ENCODE data around the gene CRYGN. TPM values are rescaled to one million over a fixed set of nuclear protein-coding genes. Genes with fewer than 3 reads are reported as not detected.

CRYGN gene
- total RNA-seq, 1 donor from 2014 or later, result 0.16 TPM

DNA sequence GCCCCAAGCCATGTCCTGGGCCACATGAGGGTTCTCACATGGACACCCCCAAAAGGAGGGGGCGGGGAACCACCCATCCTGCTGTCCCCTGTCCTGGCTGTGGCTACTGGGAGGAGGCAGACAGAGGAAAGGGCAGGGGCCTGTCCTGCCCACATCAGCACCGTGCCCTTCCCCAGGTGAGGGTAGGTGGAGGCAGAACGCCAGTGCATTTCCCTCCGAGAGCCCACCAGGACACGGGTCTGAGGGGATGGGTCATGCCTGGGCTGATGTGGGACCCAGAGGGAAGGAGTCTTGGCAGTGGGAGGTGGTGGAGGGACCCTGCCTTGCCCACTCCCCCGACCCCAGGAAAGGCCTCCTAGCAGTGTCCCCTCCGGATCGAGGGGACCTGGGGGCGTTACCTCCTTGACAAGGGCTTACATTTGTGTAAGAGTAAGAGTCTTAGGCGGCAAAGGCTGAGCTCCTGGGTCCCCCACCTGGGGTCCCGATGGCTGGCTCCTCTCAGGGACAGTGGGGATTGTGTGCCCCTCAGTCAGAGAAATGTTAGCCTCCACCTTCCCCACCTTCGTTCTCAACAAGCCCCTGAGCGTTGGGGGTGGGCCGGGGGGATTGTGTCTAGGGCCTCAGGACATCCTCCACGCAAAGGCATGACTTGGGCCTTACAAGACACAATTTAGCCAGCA is 6.1 kb downstream of the CRYGN start:
- no peak overlapping the region for H3K27ac Mint-ChIP-seq (ENCODE audit: unreplicated experiment)
- TF ChIP-seq, protein P1, sequence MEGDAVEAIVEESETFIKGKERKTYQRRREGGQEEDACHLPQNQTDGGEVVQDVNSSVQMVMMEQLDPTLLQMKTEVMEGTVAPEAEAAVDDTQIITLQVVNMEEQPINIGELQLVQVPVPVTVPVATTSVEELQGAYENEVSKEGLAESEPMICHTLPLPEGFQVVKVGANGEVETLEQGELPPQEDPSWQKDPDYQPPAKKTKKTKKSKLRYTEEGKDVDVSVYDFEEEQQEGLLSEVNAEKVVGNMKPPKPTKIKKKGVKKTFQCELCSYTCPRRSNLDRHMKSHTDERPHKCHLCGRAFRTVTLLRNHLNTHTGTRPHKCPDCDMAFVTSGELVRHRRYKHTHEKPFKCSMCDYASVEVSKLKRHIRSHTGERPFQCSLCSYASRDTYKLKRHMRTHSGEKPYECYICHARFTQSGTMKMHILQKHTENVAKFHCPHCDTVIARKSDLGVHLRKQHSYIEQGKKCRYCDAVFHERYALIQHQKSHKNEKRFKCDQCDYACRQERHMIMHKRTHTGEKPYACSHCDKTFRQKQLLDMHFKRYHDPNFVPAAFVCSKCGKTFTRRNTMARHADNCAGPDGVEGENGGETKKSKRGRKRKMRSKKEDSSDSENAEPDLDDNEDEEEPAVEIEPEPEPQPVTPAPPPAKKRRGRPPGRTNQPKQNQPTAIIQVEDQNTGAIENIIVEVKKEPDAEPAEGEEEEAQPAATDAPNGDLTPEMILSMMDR (conservative IDR thresholded peaks at IDR 0.05), result no peak
- H3K4me1 Mint-ChIP-seq, result peaks cover 13% of the 10 kb centered on the region
- H3K27me3 Mint-ChIP-seq (ENCODE audit: low read depth), result peaks cover 6% of the 10 kb centered on the region
- no peak overlapping the region for H3K4me3 Mint-ChIP-seq
- no peaks in the 10 kb centered on the region for H3K36me3 Mint-ChIP-seq (ENCODE audit: low read depth)
- H3K9me3 Mint-ChIP-seq, result no peaks in the 10 kb centered on the region
- DNase-seq (ENCODE audit: low read depth, low spot score), result no peak

DNA sequence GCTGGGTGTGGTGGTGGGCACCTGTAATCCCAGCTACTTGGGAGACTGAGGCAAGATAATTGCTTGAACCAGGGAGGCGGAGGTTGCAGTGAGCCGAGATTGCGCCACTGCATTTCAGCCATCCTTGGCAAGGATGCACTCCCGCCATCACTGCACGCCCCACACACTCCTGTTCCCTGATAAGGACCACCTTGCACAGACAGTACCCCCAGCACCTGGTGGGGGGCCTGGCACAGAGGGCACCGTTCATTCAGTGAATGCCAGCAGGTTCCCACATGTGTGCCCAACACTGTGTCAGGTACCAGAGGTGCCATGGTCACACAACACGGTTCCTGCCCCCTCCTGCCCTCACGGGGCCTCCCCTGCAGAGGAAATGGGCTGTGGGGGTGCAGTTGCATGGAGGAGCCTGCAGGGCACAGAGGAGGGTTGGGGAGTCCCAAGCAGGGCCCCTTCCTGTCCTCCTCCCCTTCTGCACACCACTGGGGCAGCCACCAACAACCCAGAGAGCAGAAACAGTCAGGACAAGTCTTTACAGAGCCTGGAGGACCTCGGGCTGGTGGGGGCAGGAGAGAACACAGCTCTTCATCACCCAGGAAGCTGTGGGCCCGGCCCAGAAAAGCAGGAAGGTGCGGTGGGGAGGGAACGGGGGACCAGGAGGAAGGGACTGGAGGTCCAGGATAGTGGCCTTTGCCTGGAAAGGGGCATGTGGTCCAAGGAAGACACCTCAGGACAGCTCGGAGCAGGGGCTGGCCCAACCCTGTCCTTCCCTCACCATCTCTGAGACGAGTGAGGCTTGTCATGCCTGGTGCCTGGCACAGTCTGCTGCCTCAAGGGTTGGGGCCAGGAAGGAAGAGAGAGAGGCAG is 7.1 kb downstream of the CRYGN start:
- no peaks in the 10 kb centered on the region for H3K36me3 Mint-ChIP-seq (ENCODE audit: low read depth)
- TF ChIP-seq, protein P1 (conservative IDR thresholded peaks at IDR 0.05), result no peak
- peaks cover 23% of the 10 kb centered on the region for H3K4me1 Mint-ChIP-seq
- no peaks in the 10 kb centered on the region for H3K9me3 Mint-ChIP-seq
- no peak overlapping the region for H3K4me3 Mint-ChIP-seq
- no peak for DNase-seq (ENCODE audit: low read depth, low spot score)
- H3K27me3 Mint-ChIP-seq (ENCODE audit: low read depth), result peaks cover 3% of the 10 kb centered on the region
- H3K27ac Mint-ChIP-seq (ENCODE audit: unreplicated experiment), result no peak overlapping the region

DNA sequence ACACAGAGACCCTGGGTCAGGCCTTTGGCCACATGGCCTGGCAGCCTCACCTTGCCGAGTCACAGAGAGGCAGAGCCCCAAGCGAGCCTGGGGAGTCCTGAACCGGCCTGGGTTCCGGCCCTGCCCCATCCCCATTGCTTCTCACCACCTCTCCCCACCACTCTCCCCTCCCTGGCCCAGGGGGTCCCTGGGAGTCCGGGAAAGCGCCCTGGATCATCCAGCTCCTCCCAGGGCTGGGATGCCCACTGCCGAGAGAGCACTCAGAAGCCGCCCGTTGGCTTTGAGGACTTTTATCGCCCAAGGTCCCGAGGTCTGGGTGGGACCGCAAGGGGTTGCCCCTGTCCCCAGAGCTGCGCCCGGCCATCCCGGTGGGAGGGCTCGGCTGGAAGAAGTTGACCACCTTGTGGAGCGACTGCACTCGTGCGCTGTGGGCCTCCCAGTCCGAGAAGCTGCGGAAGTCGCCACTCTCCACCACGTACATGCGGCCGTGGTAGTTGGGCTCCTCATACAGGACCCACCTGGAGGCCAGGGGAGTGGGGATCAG is 8.1 kb downstream of the CRYGN start:
- H3K4me1 Mint-ChIP-seq, result peaks cover 25% of the 10 kb centered on the region
- H3K4me3 Mint-ChIP-seq, result no peak overlapping the region
- peaks cover 3% of the 10 kb centered on the region for H3K27me3 Mint-ChIP-seq (ENCODE audit: low read depth)
- no peaks in the 10 kb centered on the region for H3K36me3 Mint-ChIP-seq (ENCODE audit: low read depth)
- no peaks in the 10 kb centered on the region for H3K9me3 Mint-ChIP-seq
- TF ChIP-seq, protein P1 (conservative IDR thresholded peaks at IDR 0.05), result no peak
- H3K27ac Mint-ChIP-seq (ENCODE audit: unreplicated experiment), result no peak overlapping the region
- no peak for DNase-seq (ENCODE audit: low read depth, low spot score)

DNA sequence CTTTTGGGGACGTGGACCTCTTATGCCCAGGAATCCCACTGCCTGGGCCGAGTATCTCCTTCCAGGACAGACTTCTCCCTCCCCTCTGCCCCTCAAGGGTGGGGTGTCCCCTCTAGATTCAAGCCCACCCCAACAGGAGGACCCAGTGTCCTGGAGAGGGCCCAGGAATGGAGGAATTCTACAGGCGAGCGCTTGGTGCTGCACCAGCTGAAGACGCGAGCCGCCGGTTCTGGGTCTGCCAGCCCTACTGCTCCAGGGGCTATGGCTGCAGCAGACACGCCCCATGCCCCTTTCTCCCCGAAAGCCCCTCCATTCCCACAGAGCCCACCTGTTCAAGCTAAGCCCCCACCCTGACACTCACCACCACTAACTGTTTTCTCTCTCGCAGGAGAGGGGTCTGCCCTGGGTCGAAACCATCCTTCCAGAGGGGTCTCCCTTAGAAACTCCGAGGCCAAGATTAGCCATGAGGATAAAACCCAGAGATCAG is 8.6 kb downstream of the CRYGN start:
- Mint-ChIP-seq H3K27me3 (ENCODE audit: low read depth) (no peaks in the 10 kb centered on the region), H3K9me3 (no peaks in the 10 kb centered on the region), H3K4me3 (no peak overlapping the region), H3K4me1 (peaks cover 25% of the 10 kb centered on the region), H3K27ac (ENCODE audit: unreplicated experiment) (no peak overlapping the region), H3K36me3 (ENCODE audit: low read depth) (no peaks in the 10 kb centered on the region)
- DNase-seq (ENCODE audit: low read depth, low spot score), result no peak
- TF ChIP-seq, protein P1 (conservative IDR thresholded peaks at IDR 0.05), result no peak

DNA sequence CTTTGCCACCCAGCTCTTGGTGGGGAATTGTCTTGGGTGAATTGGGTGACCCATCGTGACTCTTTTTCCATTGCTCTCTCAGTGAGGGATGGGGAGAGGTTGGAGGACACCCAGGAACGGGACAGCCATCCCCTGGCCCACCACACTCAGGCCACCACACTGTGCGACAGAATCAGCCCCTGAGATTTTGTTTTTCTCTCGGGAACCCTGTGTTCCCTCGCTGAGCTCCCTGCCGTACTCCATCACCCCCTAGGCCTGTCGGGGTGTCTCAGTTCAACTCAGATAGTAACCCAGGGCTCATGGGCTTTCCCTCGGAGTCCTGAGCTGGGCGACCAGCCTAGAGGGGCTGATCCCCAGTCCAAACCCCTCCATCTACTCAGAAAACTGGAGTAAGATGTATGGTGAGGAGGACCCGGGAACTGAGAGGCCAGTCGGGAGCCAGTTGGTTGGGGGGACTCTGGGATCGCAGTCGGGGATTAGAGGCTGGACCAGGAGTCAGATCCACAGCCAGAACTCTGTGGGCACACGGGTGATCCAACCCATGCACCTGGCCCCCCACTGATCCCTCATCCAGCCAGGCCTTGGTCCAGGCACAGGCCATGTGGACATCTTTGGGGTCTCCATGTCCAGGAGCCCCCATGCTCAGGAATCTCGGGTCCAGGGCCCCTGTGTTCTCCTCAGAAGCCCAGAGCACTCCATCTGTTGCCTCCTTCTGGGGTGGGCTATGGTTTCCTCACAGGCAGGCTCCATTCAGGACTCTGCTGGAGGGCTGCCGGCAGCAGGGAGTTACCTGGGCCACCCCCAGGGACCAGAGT is 9.3 kb downstream of the CRYGN start:
- Mint-ChIP-seq H3K27me3 (ENCODE audit: low read depth) (no peaks in the 10 kb centered on the region), H3K4me3 (no peak overlapping the region), H3K4me1 (peaks cover 25% of the 10 kb centered on the region), H3K9me3 (no peaks in the 10 kb centered on the region), H3K27ac (ENCODE audit: unreplicated experiment) (no peak overlapping the region), H3K36me3 (ENCODE audit: low read depth) (no peaks in the 10 kb centered on the region)
- no peak for DNase-seq (ENCODE audit: low read depth, low spot score)
- TF ChIP-seq, protein P1 (conservative IDR thresholded peaks at IDR 0.05), result no peak

Measured in neural crest cell (in vitro differentiated cells).